Hepatocyte (in vitro differentiated cells): ENCODE results near the gene PDE7B.

ENCODE experiments used
- CTCF ChIP-seq: fragments of 200-600 bp; sonication (generic); IDR thresholded peaks from 2 replicates; pipeline ENCODE4 v1.5.1; 2016; ENCODE audit warnings: antibody characterized with exemption, mild to moderate bottlenecking; ENCODE audit not compliant: poor library complexity
- EZH2 ChIP-seq: fragments of 200-600 bp; sonication (generic); IDR thresholded peaks from 2 replicates; pipeline ENCODE4 v1.6.1; 2016; ENCODE audit warnings: antibody characterized with exemption, mild to moderate bottlenecking, borderline replicate concordance
- EZH2phosphoT487 ChIP-seq: fragments of 200-600 bp; sonication (generic); IDR thresholded peaks from one replicate; pipeline ENCODE4 v1.6.1; 2018; ENCODE audit warnings: antibody characterized with exemption, mild to moderate bottlenecking, low read depth, moderate library complexity; ENCODE audit not compliant: unreplicated experiment, severe bottlenecking

- TF ChIP-seq CTCF (no peak), EZH2phosphoT487 (no peak), EZH2 (no peak)
Observed at GRCh38 chr6:135905604-135906300, 54.3 kb downstream of the PDE7B start.
